Measurements from ENCODE around the gene SOHLH1.

Gene SOHLH1, protein sequence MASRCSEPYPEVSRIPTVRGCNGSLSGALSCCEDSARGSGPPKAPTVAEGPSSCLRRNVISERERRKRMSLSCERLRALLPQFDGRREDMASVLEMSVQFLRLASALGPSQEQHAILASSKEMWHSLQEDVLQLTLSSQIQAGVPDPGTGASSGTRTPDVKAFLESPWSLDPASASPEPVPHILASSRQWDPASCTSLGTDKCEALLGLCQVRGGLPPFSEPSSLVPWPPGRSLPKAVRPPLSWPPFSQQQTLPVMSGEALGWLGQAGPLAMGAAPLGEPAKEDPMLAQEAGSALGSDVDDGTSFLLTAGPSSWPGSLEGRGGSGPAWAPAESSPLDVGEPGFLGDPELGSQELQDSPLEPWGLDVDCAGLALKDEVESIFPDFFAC

DNA sequence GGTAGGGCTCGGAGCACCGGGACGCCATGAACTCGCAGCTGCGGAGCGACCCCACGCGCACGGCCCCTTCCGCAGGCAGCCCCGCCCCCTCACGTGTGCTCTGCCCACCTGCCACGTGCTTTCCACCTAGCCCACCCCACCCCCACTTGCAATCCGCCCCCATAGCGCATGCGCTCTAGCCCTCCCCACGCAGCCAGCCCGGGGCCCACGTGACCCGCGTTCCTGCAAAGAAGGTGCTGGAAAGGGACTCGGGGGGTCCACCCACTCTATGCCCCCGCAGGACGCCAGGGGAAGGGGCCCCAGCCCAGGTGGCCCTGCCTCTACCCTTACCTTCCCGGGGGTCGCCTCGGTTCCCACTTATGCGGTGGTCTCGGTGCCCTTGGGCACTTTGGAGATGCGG, at the start of gene SOHLH1:
SOHLH1 (minus strand) TSS at position 42 of the 400 bp plus-strand sequence; CDS start at position 28, 14 bp downstream.
- no peak for DNase-seq (ENCODE audit: low read depth in 2 of 2)

DNA sequence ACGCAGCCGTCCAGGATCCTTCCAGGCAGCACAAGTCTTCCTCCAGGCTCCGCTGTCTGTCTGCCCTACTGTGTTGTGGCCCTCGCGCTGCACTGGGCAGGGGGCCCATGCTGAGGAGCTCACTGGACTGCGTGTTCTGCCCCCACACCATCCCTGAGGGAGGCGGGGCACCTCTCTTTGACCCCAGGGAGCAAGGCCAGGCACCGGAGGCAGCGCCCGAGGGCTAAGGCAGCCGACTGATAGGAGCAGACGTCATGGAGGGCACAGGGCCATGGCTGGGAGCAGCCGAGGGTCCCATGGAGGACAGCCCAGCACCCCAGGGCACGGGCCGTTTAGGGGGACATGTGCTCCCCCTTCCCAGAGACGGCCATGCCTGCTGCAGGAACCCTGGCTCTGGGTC, 49.4 kb upstream of the SOHLH1 start:
- no peak for DNase-seq (ENCODE audit: low read depth in 2 of 2)

DNA sequence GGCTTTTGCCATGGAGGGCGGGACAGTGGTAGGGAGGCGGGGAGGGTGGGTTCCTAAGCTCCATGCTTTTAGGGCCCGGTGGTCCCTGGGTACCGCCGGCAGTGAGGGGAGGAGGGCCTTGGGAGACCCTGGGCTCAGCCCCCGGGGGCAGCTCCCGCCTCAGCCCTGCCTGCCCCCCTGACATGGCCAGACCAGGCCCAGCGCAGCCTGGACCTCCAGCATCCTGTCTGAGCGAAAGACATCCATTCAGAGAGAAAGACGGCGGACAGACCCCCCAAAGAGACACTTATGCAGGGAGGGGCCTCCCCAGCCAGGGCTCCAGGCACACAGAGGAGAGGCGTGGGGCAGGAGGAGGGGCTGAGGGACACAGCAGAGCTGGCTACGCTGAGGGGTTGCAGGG, 48.0 kb upstream of the SOHLH1 start:
- DNase-seq (ENCODE audit: low read depth in 2 of 2) = no peak

DNA sequence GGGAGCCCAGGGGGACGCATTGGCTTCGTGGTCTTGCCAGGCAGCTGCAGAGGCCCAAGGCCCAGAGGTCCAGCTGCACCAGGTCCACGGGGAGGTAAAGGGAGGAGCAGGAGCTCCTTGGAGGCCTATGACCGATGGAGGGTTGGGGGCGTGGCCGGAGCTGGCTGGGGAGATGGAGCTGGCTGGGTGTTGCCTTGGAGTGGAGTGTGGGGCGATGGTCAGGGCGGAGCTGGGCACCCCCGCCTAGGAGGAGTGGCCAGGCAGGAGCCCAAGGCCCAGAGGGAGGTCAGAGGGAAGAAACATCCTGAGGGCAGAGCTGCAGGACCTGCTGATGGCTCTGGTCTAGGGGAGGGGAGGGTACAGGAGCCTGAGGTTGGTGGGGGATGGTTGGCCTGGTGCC, 47.3 kb upstream of the SOHLH1 start:
- no peak for DNase-seq (ENCODE audit: low read depth in 2 of 2)

DNA sequence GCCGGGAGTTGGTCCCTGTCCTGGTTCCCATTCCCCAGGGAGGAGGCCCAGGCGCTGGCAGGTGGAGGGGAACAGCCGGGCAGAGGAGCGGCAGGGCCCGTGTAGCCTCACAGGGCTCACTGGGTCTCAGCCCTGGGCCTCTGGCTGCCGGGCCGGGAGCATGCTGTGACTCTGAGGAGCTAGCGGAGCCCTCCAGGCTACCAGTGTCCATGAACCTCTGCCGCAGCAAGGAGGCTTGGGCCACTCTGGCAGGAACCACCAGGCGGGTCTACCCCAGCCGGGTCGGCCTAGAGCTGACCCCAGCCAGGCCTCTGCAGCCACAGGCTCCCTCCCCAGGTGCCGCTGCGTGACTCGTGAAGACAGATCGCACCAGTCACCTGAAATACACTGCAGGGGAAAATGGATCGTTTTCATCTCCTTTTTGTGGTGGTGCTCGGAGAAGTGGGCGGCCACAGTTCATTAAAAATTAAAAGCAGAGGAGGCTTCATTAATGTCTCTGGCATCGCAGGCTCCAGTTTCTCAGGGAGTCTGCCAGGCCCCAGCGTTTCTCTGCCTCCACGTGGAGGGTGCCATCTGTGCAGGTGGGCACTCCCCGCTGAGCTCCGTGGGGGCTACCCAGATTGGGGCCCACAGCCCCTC, 46.5 kb upstream of the SOHLH1 start:
- no peak for DNase-seq (ENCODE audit: low read depth in 2 of 2)

DNA sequence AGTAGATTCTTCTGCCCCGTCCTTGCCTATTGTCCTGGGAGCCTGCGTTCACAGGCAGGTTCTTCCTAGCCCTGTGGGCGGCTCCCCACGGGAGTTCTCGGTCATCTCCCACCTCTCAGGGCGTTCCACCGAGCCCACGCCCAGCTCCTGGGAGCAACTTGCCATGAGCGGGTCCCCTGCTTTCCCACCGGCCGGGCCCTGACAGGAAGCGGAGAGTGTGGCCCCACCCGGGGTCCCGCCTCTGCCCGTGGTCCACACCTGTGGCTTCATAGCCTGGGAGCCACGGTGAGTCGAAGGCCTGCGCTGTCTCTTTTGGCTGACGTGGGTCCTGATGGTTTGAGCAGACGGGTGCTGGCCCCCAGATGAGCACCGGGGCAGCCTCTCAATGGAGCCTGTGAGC, 45.9 kb upstream of the SOHLH1 start:
- DNase-seq (ENCODE audit: low read depth in 2 of 2) = no peak

DNA sequence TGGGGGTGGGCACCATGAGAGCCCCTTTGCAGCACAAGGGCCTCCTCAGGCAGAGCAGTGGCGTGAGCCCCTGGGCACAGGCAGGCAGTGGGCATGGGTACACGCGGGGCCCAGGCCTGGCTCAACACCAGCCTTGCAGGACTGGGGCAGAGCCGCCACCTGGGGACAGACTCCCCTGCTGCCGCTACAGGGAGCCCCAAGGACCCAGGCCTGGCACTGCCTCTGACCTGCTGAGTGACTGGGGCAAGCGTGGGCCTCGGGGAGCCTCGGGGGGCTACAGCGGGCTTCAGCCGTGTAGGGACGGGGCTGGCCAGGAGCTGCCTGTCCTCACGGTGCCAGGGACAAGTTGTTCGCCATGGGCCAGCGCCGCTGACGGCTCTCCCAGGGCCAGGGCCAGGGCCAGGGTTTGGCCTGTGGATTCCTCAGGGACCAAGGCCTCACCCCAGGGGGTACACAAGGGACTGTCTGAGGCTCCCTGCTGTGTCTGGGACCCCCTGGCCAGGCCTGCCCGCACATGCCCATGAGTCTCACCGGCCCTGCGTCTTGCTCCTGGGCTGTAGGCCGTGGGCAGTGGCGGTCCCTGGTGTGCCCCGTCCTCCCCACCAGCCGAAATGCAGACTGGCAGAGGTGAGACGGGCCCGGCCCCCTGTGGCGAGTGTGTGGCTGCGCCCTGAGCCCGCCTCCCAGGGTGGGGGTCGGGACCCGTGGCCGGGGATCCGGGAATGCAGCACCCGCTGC, 45.2 kb upstream of the SOHLH1 start:
- DNase-seq (ENCODE audit: low read depth in 2 of 2) = no peak

DNA sequence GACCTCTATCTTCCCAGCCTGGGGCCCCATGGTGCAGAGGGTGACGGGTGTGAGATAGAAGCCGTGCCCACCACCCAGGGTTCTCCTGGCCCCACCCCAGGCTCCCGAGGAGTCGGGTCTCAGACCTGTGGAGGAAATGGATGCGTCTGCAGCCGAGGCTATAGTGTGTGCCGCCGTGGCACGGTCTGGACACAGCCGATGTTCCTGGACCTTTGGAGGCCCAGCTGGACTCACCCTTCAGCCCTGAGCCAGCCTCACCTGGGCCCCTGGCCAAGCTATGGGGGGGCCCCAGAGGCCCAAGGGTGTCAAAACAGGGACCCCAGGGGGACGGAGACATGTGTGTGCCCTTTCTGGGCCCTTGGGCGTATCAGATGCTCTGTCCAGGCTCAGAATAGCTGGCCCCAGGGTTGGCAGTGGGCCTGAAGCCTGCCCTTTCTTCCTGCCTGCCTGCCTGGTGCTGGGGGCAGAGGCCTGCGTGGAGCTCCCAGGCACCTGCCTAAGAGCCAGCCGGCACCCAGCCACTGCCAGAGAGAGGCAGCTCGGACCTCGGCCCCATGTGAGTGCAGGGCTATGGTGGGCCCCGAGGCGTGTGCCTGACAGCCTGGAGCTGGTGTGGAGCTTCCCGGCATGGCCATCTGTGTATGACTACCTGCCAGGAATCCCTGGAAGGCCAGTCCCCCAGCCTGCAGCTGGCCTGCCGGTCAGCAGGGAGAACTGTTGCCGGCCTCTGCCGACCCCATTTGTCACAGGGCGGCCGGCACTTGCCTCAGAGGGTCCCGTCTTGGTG, 44.5 kb upstream of the SOHLH1 start:
- DNase-seq (ENCODE audit: low read depth in 2 of 2) = no peak

DNA sequence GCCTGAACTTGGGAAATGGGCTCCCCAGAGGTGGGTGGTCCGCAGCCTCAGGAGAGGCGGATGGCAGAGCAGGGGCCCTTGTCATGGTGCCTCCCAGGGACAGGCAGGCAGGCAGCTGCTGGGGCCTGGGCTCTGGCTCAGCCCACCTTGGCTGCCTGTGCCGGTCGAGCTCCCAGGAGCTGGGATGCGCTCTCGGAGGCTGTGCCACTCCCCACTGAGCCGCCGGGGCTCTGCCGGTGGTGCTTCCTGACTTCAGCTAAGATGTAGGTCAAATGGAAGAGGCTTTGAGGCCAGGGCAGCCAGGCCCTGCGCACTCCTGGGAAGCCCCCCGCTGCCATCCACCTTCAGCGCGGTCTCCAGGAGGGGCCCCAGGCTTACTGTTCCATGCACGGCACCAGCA, 43.7 kb upstream of the SOHLH1 start:
- DNase-seq (ENCODE audit: low read depth in 2 of 2) = no peak

DNA sequence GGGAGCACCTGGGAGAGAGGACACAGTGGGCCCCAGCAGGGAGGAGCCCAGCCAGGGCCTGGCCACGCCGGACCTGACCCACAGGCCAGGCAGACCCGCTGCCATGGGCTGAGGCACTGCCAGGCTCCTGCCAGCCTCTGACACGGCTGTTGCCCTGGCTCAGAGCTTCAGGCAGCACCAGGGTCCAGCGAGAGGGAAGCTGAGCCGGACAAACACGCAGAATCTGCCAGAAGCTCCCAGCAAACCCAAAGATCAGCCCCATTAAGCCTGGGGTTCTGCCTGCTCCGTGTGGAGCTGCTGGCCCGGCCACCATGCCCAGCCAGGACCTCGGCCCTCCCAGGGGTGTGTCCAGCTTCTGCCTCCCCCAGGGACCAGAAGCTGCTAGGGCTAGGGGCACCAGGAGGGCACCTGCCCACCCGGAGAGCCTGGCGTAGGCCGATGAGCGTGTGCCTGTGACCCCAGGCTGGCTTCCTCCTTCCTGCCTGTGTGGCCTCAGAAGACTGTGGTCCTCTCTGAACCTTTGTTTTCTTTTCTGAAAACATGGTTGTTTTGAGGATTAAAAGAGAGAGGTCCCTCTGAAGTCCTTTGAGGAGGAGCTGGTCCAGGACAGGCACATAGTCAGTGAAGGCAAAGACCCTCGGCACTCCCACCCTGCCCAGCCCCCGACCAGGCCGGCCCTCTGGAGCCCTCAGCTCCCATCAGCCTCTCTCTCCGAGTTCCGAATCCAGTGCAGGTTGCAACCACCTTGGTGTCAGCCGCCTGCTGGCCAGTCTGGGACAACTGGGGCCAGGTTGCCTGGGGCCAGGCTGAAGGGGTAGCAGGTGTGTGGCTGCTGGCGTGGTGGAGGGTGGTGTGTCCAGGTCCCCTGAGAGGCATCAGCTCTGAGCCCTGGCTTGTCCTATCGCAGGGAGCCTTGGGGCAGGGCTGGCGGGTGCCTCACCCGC, 42.3 kb upstream of the SOHLH1 start:
- DNase-seq (ENCODE audit: low read depth in 2 of 2) = no peak

DNA sequence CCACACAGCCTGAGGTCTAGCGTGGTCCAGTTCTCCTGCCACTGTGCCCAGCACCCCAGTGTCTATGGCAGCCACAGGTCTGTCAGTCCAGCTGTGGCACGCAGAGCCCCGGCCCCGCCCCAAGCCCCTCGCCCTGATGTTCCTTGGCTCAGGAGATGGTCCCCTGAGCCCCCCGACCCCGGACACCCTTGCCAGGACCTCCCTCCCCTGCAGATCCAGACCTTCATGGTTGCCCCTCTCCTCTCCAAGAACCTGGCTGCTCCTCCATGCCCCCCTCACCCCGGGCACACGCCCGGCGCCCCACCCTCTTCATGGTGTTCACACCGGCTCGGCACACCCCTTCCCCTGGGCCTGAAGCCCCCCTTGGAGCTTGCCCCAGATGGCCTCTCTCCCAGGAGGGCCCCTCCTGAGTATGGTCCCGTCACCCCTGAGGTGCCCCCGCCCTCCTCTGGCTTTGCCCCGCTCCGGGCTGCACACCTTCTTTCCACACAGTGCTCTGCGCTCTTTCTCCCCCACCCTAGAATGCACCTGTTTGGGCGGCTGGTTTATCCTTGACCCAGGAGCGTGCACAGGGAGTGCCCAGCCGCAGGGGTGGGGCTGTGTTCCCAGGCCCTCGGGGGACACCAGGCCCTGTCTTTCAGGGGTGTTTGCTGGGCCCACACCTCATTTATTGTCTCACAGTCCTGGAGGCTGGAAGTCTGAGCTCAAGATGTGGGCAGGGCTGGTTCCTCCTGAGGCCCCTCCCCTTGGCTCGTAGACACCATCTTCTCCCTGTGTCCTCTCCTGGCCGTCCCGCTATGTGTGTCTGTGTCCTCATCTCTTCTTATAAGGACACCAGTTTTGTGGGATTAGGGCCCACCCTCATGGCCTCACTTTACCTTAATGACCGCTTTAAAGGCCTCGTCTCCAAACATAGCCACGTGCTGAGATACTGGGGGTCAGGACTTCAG, 40.3 kb upstream of the SOHLH1 start:
- DNase-seq (ENCODE audit: low read depth in 2 of 2) = no peak

DNA sequence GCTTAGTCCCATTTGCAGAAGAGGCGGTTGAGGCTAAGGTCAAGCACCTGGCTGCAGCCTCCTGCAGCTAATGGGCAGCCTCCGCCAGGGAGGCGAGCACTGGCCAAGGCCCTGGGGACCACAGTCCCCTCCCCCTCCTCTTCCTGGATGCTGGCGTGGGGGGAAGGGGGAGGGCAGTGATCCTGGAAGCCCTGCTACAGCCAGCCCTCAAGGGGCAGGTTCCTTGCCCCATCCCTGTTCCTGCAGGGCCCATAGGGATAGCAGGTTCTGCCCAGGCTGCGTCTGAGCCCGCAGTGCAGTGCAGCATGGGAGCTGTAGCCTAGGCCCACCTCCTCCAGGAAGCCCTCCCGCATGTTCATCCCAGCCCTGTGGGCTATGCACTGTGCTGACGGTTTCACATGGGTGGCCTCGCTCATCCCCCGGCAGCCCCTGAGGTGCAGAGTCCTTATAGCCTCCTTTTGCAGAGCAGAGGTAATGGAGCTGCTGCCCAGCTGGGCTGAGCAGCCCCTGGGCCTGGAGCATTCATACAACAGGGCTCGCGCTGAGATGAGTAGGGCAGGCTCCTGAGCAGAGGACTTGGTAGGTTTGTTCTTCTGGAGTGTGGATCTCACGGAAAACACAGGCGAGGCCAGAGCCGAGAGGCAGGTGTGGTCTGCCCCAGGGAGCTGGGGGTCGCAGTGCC, 38.7 kb upstream of the SOHLH1 start:
- DNase-seq (ENCODE audit: low read depth in 2 of 2) = no peak

DNA sequence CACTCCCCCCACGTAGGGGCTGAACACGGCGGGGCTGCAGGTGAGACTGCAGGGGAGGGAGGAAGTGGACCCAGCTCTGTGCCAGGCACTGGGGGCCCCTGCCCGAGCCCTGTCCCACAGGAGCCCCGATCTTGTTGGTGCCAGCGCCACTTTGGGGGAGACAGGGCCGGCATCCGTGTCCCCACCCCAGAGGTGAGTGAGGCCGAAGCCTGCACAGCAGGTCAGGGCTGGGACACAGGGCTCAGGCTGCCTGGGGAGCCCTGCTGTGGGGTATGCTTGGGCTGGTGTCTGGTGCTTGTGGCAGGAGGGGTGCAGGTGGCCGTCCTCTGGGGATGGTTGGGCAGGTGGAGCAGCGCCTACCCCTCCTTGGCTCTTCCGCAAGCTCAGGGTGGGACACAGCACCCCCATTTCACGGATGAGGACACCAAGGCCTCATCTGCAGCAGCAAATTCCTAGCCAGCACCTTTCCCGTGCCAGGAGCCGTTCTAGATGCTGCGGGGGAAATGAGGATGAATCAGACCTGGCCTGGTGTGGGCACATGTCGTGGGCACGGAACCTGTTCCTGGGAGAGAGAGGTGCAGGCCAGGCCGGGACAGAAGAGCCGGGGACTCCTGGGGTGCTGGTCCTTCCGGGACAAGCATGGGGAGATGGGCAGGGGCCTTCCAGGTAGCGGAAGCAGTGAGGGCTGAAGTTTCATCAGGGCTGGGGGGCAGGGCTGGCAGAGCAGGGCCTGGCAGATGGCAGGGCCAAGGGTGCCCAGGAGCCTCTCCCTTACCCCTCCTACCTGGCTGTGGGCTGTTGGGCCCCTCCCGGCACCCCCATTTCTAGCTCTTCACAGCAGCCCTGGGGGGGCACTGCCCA, 37.9 kb upstream of the SOHLH1 start:
- DNase-seq (ENCODE audit: low read depth in 2 of 2) = no peak

DNA sequence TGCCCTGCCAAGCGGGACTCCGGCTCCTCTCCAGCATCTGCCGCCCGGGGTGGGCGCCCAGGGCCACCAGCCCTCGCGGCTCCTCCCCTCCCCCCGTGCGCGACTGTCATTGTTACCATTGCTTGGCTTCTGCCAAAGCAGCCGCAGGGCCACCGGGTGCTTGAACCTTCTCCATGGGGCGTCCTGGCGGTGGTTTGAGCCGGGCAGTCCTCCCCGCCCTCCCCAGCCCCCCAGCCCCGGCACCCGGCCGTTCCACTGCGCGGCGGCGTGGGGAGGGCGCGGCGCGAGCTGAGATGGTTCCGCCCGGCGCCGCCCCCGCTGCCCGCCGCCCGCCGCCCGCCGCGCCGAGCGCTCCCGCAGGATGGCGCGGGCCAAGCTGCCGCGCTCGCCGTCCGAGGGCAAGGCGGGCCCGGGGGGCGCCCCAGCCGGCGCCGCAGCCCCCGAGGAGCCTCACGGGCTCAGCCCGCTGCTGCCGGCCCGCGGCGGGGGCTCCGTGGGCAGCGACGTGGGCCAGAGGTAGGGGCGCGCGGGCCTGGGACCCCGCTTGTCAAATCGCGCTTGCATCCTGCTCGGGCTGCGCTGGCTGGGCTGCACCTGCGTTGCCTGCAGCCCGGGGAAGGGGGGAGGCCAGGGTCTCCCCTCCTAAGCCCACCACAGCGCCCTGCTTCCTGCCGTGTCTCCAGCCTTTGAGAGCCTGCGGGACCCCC, 37.1 kb upstream of the SOHLH1 start:
- DNase-seq (ENCODE audit: low read depth in 2 of 2) = no peak

DNA sequence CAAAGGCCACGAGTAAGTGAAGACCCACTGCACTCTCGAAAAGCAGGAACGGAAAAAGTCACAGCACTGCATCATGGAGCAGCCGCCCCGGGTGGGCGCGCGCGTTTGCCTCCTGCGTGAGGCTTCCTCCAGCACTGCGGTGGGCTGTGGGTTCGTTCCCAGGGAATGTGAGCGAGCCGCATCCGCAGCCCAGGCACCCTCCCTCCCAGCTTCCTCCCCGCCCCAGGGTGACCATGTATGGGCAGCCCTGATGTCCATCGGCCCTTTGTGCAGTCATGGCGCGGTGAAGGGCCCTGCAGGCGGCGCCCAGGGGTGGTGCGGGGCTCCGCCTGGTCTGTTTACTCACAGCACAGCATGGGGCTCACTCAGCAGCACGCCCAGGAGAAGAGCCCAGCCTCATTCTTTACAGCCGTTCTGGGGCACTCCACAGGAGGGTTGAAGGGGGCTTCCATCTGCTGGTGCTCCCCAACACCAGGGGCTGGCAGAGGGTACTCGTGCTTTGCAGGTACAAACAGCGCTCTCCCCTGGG, 35.4 kb upstream of the SOHLH1 start:
- no peak for DNase-seq (ENCODE audit: low read depth in 2 of 2)

DNA sequence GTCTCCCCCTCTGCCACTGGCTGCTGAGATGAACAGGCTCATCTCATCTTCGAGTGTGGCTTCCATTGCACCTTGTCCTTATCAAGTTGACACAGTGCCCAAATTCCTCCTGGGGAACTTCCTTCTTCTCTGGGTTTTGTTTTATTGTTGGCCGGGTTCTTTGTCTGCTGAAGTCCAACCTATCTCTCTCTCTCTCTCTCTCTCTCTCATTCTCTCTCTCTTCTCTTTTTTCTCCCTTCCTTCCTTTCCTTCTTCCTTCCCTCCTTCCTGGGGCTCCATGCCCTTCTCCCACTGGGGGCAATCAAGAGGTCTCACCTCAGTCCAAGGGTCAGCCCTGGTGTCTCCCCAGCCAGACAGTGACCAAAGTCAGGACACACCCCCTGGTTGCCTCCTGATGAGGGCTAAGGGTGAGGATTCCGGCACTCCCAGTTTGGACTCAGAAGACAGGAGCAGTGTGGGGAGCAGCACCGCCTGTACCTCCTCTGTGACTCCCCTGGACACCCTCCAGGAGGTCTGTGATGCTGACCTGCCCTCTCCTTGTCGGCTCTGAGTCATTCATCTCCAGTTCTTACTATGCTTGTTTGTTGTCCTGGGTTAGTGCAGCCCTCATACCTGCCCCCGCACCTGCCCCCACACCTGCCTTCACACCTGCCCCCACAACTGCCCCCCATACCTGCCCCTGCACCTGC, 33.4 kb upstream of the SOHLH1 start:
- DNase-seq (ENCODE audit: low read depth in 2 of 2) = no peak

DNA sequence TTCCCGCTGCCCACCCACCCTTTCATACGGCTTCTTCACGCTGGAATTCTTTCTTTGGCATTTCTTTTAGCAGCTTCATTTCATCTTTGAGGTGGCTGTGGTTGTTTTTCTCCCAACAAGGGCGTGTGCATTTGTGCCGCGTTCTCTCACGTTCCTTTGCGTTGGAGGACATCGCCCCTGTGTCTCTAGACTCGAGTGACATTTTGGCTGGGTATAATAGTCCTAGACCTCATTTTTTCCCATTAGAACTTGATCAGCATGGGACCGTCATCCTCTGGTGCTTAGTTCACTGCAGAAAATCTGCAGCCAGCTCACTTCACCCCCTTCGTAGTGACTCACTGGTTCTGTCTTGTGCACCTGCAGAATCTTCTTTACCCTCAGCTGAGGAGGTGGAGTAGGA, 32.2 kb upstream of the SOHLH1 start:
- no peak for DNase-seq (ENCODE audit: low read depth in 2 of 2)
